ENCODE data around the gene CHKA. TPM values are rescaled to one million over a fixed set of nuclear protein-coding genes. Genes with fewer than 3 reads are reported as not detected.

The CHKA gene
- total and polyA plus RNA-seq, 9 of the 15 experiments (the other 6 are each of a cell fraction or from before 2014, with no cell fraction given), result 3.6 to 37.0 (median 30.2) TPM

DNA sequence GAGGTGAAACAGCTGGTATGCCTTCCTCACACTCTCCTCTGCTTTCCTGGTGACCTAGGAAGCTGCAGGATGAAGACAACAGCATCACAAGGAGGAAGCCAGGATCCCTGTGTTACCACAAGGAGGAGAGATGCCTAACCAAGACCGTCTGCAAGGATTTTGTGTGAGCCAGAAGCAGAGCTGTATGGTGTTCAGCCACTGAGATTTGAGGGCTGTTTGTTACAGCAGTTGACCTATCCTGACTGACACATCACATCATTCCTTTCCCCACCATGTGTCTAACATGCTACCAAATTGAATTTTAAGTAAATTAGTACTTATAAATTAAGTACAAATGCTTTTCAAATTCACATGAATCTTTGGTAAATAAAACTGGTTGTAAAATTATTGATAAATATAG lies 8.9 kb upstream of the CHKA start:
- H3K27me3 ChIP-seq (ENCODE audit: control insufficient read depth in 2 of 2, insufficient read depth in 2 of 2, low read length in 2 of 2), result no peaks in the 10 kb centered on the region
- in situ Hi-C loops (cut with MboI), result no loop called here
- no peaks in the 10 kb centered on the region for H4K20me1 ChIP-seq (replicated peaks; ENCODE audit: control insufficient read depth, insufficient read depth, low read length)
- ATAC-seq (no peak), DNase-seq (ENCODE audit: extremely low read depth in 1 of 4, low spot score in 3 of 4) (no peak), FAIRE-seq (no peak)
- H3K9me1 ChIP-seq (ENCODE audit: control insufficient read depth, insufficient read depth, low read length), result no peaks in the 10 kb centered on the region
- BruUV-seq (replicated peaks), result no TSS peak
- intact Hi-C loops (cut with micrococcal nuclease), result no loop called here
- H3K4me1 ChIP-seq (replicated peaks in 1 of 2; ENCODE audit: control insufficient read depth in 2 of 2, insufficient read depth in 2 of 2, low read length in 2 of 2), result peaks cover 6 to 16% of the 10 kb centered on the region in 2 experiments
- no peak overlapping the region for H3K27ac ChIP-seq (ENCODE audit: extremely low read depth, low read depth, low read length)
- H3K4me3 ChIP-seq, result no peak overlapping the region
- H3K9me3 ChIP-seq (replicated peaks; ENCODE audit: control insufficient read depth, insufficient read depth, low read depth, low read length), result no peaks in the 10 kb centered on the region
- 55% methylated on average over 1 of the region's 1 CpG for WGBS (ENCODE audit: insufficient coverage, low coverage, missing lambda C conversion rate)
- TF ChIP-seq ZNF12 (CRISPR knock-in tag; IDR thresholded peaks at IDR 0.05), result peak; percentile 90; the same call in 1 of the 2 replicates
- TF ChIP-seq, protein P1, sequence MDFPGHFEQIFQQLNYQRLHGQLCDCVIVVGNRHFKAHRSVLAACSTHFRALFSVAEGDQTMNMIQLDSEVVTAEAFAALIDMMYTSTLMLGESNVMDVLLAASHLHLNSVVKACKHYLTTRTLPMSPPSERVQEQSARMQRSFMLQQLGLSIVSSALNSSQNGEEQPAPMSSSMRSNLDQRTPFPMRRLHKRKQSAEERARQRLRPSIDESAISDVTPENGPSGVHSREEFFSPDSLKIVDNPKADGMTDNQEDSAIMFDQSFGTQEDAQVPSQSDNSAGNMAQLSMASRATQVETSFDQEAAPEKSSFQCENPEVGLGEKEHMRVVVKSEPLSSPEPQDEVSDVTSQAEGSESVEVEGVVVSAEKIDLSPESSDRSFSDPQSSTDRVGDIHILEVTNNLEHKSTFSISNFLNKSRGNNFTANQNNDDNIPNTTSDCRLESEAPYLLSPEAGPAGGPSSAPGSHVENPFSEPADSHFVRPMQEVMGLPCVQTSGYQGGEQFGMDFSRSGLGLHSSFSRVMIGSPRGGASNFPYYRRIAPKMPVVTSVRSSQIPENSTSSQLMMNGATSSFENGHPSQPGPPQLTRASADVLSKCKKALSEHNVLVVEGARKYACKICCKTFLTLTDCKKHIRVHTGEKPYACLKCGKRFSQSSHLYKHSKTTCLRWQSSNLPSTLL (IDR thresholded peaks at IDR 0.05), result no peak
- ChIA-PET POLR2A (interaction anchor here (0.6 kb wide), 1 partner anchor 12 kb away, joined by 5 read pairs; no protein-coding TSS in a partner anchor), CTCF (ENCODE audit: low intra/inter-chr PET ratio) (no interaction called here)
- no peak overlapping the region for H2AFZ ChIP-seq (ENCODE audit: low read depth, low read length)
- no peaks in the 10 kb centered on the region for H3K36me3 ChIP-seq (ENCODE audit: control insufficient read depth, insufficient read depth, low read length)
- H3K79me2 ChIP-seq (ENCODE audit: control insufficient read depth, insufficient read depth, low read length), result no peaks in the 10 kb centered on the region
- H3K9ac ChIP-seq (ENCODE audit: insufficient read depth in 1 of 2, low read depth in 2 of 2, low read length in 2 of 2), result no peak overlapping the region
- no peak overlapping the region for H3K4me2 ChIP-seq (ENCODE audit: insufficient read depth, low read length)

DNA sequence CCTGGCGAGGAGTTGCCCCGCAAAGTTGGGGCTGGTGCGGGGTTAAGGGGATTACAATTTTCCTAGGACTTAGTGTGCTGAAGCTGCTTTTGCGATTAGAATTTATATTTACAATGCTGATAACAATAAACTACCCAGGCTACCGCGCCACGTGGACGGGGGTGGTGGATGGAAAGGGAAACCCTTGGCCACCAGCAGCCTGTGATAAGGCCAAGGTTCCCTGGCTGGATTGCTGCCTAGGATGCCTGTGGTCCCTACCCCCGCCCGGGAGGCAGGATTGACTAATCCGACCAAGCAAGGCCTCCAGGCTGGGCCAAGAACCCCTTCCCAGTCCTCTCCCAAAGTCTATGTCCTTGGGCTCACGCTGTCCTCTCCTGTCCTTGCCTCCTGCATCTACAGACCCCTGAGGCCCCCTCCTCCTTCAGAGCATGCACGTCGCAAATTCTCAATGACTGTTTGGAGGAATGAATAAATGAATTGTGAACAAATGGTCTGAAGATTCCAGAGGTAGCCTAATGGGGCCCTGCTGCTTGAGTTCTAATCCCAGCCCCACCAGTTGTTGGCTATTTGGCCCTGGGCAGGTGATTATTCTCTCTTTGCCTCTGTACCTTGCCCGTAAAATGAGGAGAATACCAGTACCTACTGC lies 7.6 kb upstream of the CHKA start:
- Histone ChIP-seq H3K4me1 (replicated peaks in 1 of 2; ENCODE audit: control insufficient read depth in 2 of 2, insufficient read depth in 2 of 2, low read length in 2 of 2) (peaks cover 6 to 16% of the 10 kb centered on the region in 2 experiments), H3K79me2 (ENCODE audit: control insufficient read depth, insufficient read depth, low read length) (no peaks in the 10 kb centered on the region), H2AFZ (ENCODE audit: low read depth, low read length) (peak overlapping the region; percentile 95), H3K9ac (ENCODE audit: insufficient read depth in 1 of 2, low read depth in 2 of 2, low read length in 2 of 2) (peak overlapping the region; percentile 57 to 59; a peak in 3 of 4 replicates), H3K4me2 (ENCODE audit: insufficient read depth, low read length) (peak overlapping the region; percentile 89), H3K27ac (ENCODE audit: extremely low read depth, low read depth, low read length) (peak overlapping the region; percentile 70; the same call in 2 of the 3 replicates), H3K9me3 (replicated peaks; ENCODE audit: control insufficient read depth, insufficient read depth, low read depth, low read length) (no peaks in the 10 kb centered on the region), H3K36me3 (ENCODE audit: control insufficient read depth, insufficient read depth, low read length) (no peaks in the 10 kb centered on the region), H3K27me3 (ENCODE audit: control insufficient read depth in 2 of 2, insufficient read depth in 2 of 2, low read length in 2 of 2) (no peaks in the 10 kb centered on the region), H3K9me1 (ENCODE audit: control insufficient read depth, insufficient read depth, low read length) (no peaks in the 10 kb centered on the region), H3K4me3 (peak overlapping the region; percentile 53), H4K20me1 (replicated peaks; ENCODE audit: control insufficient read depth, insufficient read depth, low read length) (no peaks in the 10 kb centered on the region)
- ATAC-seq (peak; percentile 79), DNase-seq (ENCODE audit: extremely low read depth in 1 of 4, low spot score in 3 of 4) (peak; percentile 55 to 76 (median 72)), FAIRE-seq (peak; percentile 37)
- ChIA-PET CTCF (ENCODE audit: low intra/inter-chr PET ratio) (no interaction called here), POLR2A (interaction anchor here (1.3 kb wide), 1 partner anchor 18 kb away, joined by 5 read pairs; no protein-coding TSS in a partner anchor)
- intact Hi-C loops (cut with micrococcal nuclease) (no loop called here), in situ Hi-C loops (cut with MboI) (no loop called here)
- BruUV-seq (replicated peaks), result no TSS peak
- WGBS (ENCODE audit: insufficient coverage, low coverage, missing lambda C conversion rate), result 22% methylated on average over 12 of the region's 15 CpGs
- TF ChIP-seq BRCA1 (IDR thresholded peaks at IDR 0.05), result no peak
- no peak for TF ChIP-seq BRCA1 (CRISPR knock-in tag; IDR thresholded peaks at IDR 0.05)
- TF ChIP-seq FOXK2 (conservative IDR thresholded peaks at IDR 0.05 in 1 of 2, IDR thresholded peaks at IDR 0.05 in 1 of 2; ENCODE audit: low read depth in 2 of 2), result 0 out of 4 replicates have a peak, but pooled peaks of 1 of the 2 experiments have one; percentile 9
- TF ChIP-seq, protein P2, sequence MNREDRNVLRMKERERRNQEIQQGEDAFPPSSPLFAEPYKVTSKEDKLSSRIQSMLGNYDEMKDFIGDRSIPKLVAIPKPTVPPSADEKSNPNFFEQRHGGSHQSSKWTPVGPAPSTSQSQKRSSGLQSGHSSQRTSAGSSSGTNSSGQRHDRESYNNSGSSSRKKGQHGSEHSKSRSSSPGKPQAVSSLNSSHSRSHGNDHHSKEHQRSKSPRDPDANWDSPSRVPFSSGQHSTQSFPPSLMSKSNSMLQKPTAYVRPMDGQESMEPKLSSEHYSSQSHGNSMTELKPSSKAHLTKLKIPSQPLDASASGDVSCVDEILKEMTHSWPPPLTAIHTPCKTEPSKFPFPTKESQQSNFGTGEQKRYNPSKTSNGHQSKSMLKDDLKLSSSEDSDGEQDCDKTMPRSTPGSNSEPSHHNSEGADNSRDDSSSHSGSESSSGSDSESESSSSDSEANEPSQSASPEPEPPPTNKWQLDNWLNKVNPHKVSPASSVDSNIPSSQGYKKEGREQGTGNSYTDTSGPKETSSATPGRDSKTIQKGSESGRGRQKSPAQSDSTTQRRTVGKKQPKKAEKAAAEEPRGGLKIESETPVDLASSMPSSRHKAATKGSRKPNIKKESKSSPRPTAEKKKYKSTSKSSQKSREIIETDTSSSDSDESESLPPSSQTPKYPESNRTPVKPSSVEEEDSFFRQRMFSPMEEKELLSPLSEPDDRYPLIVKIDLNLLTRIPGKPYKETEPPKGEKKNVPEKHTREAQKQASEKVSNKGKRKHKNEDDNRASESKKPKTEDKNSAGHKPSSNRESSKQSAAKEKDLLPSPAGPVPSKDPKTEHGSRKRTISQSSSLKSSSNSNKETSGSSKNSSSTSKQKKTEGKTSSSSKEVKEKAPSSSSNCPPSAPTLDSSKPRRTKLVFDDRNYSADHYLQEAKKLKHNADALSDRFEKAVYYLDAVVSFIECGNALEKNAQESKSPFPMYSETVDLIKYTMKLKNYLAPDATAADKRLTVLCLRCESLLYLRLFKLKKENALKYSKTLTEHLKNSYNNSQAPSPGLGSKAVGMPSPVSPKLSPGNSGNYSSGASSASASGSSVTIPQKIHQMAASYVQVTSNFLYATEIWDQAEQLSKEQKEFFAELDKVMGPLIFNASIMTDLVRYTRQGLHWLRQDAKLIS (CRISPR knock-in tag; IDR thresholded peaks at IDR 0.05), result no peak
- no peak for TF ChIP-seq NR1H2 (CRISPR knock-in tag; IDR thresholded peaks at IDR 0.05)
- no peak for TF ChIP-seq HMGN3 (IDR thresholded peaks at IDR 0.05; ENCODE audit: borderline replicate concordance, extremely low read depth, insufficient read length, low read depth, low read length)
